Left forelimb (tissue), 1 donor: Measurements from ENCODE around the gene CD2AP.
"Not testable (repeated sequence)": the region's sequence is repeated elsewhere in the genome, so short reads cannot be mapped to it uniquely, and the experiment has no call there.

ENCODE experiments used
- DNase-seq: peaks from one replicate; pipeline ENCODE4 v3.0.0-alpha.2; 2018; ENCODE audit warnings: low spot score

CD2AP gene

GRCh38 chr6:47634210-47635047 lies 156.8 kb downstream of the CD2AP start:
- DNase-seq = no peak

DNA sequence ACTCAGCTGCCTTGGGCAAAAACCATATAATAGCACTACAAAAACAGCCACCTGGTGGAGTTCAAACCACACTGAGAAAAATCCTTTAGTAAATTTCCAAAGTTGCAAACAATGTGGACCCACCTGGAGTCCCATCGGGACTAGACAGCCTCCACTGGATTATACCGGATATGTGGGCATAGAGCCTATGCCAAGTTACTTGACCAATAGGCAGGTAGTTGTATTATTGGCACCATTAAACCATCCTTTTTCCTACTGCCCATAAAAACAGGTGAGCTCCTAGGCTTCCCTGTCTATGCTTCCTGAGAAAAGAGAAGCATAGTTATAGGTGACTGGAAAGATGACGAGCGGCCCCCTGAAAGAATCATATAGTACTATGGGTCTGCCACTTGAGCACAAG lies 169.1 kb downstream of the CD2AP start:
- DNase-seq = no peak

GRCh38 chr6:47647188-47647587 lies 169.6 kb downstream of the CD2AP start:
- DNase-seq = no peak

GRCh38 chr6:47647626-47648025 lies 170.0 kb downstream of the CD2AP start:
- not testable (repeated sequence) for DNase-seq

GRCh38 chr6:47648031-47648430 lies 170.4 kb downstream of the CD2AP start:
- DNase-seq = no peak

DNA sequence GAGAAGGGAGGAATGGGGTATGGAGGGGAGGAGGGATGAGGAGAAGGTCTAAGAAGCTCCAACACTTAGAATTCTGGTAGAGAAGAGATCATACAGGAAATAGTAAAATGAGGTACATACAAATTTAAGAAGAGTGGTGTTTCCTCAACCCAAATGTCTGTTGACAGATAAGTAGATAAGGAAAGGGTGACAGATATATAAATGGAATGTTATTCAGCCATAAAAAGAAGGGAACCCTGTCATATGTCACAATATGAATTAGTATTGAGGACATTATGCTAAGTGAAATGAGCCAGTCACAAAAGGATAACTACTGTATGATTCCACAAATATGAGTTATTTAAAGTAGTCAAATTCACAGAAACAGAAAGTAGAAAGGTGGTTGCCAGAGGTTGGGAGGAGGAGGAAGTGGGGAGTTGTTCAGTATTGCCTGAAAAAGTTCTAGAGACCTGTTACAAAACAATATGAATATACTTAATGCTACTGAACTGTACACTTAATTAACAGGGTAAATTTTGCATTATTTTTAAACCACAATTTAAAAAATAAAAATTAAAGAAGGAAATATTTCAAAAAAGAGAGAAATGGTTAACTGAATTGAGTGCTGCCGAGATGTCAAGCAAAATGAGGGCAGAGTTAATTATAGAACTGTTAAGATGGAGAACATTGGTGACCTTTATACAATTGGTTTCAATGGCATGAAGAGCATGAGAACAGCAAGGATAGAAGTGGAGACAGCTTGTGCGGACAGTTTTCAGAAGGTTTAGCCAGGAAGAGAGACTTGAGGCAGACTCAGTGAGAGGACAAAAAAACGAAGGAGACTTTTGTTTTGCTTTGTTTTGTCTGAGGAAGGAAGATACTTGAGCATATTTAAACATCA lies 173.2 kb downstream of the CD2AP start:
- no peak for DNase-seq

DNA sequence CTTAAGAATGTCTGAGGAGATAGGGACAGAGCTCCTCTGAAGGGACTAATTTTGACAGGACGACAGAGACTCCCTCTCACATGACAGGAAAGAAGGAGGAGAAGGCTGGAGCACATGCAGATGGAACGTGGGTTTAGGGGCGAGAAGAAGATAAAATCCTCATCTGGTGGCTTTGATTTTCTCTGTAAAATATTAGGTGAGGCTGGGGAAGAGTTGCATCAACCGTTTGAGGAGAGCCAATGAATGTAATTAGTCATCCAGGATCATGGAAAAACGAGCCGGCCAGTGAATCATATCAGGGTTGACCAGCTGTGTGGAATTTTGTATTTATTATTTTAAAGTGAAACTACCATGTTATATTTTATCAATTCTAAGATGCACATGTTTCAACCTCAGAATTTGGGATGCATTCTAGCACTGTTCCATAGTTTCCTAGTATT lies 173.9 kb downstream of the CD2AP start:
- DNase-seq = no peak

DNA sequence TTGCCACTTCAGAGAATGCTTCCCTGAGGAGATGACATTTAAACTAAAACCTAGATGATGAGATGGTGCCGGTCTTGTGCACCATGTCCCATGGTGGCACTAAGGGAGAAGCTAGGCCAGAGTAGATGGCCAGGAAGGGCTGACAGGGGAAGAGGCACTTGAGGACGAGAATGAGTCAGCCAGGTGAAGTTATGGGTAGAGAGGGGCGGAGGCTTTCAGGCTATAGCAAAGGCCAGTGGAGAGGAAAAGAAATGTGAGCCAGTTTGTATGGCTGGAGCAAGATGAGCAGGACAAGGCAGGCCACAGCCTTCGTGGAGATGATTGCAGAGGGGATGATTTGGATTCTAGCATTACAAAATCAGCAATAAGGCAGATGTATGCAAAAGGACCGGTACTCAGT lies 176.1 kb downstream of the CD2AP start:
- DNase-seq = no peak

GRCh38 chr6:47654255-47654654 lies 176.7 kb downstream of the CD2AP start:
- DNase-seq = no peak

- DNase-seq = no peak
These were observed 178.4 kb downstream of the CD2AP start for GRCh38 chr6:47655719-47656595.

DNA sequence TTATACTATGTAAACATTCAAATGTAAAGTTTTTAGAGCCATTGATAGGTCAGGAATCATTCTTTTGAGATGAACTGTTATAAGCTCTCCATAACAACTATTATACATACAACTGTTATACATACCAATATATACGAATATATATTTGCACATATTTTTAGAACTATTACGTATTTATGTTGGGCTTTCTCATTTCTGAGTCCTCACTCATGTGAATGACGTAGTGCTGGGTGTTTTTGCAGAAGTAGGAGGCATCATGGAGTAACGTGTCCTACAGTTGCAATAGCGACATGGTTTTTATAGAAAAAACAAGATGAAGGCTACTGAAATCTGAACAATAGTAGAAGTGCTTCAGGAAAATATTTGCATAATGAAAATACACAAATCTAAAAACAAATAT lies 184.4 kb downstream of the CD2AP start:
- no peak for DNase-seq

DNA sequence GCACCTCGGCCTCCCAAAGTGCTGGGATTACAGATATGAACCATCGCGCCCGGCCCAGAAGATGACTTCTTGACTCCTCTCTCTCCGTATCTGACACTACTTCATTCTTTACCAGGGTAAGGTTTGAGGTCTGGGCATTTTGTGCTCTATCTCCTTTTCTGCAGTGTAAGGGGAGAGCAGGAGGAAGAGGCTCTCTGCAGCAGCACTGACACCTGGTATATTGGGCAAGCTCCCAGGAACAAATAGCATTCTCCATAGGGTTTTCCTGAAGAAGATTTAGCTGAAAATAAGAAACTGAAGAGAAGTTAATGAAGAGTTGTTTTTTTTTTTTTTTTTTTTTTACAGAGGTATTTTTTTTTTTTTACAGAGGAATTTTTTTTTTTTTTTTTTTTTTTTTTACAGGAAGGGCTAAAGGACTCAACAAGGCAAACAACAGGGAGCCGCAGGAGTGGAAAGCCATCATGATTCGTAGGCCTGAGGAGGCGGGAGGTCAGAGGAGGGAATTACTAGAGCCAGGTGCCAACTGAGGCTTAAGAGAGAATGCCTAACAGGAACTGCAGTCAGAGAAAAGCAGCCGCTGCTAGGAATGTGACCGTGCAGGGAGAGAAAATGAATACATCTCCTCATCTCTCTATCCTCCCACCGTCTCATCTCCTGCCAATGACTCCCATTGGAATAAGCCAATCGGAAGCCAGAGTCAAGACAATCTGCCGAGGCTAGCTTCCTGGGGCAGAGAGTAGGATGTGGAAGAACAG lies 186.1 kb downstream of the CD2AP start:
- DNase-seq = no peak

GRCh38 chr6:47665112-47665511 lies 187.5 kb downstream of the CD2AP start:
- DNase-seq = no peak

- no peak for DNase-seq
These were observed 192.3 kb downstream of the CD2AP start for GRCh38 chr6:47669684-47670513.

- DNase-seq = no peak
These were observed 193.3 kb downstream of the CD2AP start for GRCh38 chr6:47670851-47671250.

DNA sequence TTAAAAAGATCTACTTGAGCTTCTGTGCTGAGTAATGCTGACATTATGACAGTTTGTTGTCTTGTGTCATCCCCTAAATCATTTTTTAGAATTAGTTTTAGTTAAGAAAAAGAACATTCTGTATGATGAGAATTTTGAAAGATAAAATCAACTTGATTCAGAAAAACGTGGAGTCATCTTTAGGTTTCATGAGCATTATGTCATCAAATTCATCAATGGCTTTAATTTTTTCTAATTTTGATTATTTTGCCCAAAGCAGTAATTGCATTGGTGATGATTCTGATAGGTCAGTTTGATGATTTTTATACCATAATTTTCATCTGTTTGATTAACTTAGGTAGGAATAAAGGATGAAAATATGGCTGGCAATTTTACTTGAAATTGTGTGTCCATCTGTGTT lies 194.2 kb downstream of the CD2AP start:
- no peak for DNase-seq

DNA sequence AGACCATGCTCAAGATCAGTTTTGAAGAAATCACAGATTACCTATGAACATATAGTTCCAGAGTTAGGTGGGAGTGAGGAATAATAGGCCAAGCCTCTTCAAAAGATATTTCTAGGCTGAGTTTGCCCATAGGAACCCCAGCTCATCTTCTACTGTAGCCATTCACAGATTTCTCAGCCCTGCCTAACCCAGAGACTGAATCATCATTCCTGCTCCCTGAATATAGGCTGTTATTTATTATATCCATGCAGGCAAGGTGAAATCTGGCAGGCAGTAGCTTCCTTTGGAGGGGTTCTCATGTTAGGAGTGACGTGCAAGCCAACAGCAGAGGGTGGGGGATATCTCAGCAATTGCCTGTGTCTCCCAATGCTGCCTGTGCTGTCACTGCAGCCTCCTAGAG lies 195.2 kb downstream of the CD2AP start:
- no peak for DNase-seq

GRCh38 chr6:47674673-47675072 lies 197.1 kb downstream of the CD2AP start:
- DNase-seq = no peak
